Adipose tissue (tissue), 3 donors: ENCODE data around the gene KLRC2. TPM values are rescaled to one million over a fixed set of nuclear protein-coding genes. Genes with fewer than 3 reads are reported as not detected.
"Not testable (repeated sequence)": the region's sequence is repeated elsewhere in the genome, so short reads cannot be mapped to it uniquely, and the experiment has no call there.

ENCODE experiments used
- H3K27ac ChIP-seq: one replicate; pipeline ENCODE4 v1.5.1; 2013; ENCODE audit warnings: low read depth, low read length
- WGBS, 3 donors: extraction: QIAGEN DNeasy Blood & Tissue Kit; methylation state at CpG; one replicate each; pipeline ENCODE4 v1.1.7; 2013; 5-methylcytosine and 5-hydroxymethylcytosine counted together
- polyA plus RNA-seq, 3 donors: library from polyadenylated mRNA; stranded (reverse); fragments of 200-250 nt; gene quantifications; one replicate each; pipeline ENCODE4 v1.2.3, GENCODE V29; 2013
- donor health status: healthy with polysubstance abuse.
- donor health status: Bipolar disorder and iron deficiency.
- donor health status: healthy.

Gene KLRC2
- polyA plus RNA-seq, 3 donors = 0.06 to 0.30 TPM; not detected in 1

DNA sequence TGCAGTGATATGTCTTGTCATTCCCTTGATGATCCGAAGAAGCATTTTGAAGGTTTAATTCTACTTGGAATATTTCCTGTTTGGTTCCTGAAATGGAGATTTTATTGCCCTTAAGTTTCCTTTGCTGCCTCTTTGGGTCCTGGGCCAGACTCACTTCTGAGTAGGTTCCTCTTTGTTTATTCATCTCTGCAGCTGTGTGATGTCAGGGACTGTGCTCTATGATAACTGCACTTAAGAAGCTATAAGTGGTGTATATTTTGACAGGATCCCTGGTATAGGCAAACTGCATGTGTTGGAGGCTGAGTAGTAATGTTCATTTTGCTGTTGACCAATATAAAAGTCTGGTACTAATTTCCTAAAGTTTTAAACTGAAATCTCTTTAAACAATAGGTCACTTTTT lies 26.4 kb downstream of the KLRC2 start, which contains the start of gene KLRC4:
KLRC4 (minus strand) TSS at position 366 of the 400 bp plus-strand sequence; CDS start at position 184, 182 bp downstream.
- no peak within 1 kb of the TSS for H3K27ac ChIP-seq
- WGBS, 3 donors = 0 to 54% (median 29%) methylated on average over 1 of the region's 1 CpG

- 55 to 66% (median 65%) methylated on average over 3 of the region's 3 CpGs for WGBS, 3 donors
- no peak overlapping the region for H3K27ac ChIP-seq
Observed at GRCh38 chr12:10408842-10409241, 27.0 kb downstream of the KLRC2 start.

- 43 to 56% (median 53%) methylated on average over 4 of the region's 4 CpGs for WGBS, 3 donors
- no peak overlapping the region for H3K27ac ChIP-seq
Observed at GRCh38 chr12:10406725-10407124, 29.1 kb downstream of the KLRC2 start.

GRCh38 chr12:10405294-10405693 lies 30.5 kb downstream of the KLRC2 start:
- WGBS, 3 donors = 92 to 97% (median 95%) methylated on average over 5 of the region's 5 CpGs
- no peak overlapping the region for H3K27ac ChIP-seq

DNA sequence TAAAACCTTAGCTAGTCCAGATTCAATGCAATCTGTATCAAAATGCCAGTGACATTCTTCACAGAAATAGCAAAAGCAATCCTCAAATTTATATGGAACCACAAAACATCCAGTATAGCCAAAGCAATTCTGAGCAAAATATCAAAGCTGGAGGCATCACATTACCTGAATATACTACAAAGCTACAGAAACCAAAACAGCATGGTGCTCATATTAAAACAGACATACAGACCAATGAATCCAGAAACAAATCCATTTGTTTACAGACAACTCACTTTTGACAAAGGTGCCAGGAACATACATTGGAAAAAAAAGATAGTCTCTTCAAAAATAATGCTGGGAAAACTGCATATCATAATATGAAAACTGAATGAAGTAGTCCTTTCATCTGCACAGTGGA lies 31.0 kb downstream of the KLRC2 start:
- no peak overlapping the region for H3K27ac ChIP-seq

DNA sequence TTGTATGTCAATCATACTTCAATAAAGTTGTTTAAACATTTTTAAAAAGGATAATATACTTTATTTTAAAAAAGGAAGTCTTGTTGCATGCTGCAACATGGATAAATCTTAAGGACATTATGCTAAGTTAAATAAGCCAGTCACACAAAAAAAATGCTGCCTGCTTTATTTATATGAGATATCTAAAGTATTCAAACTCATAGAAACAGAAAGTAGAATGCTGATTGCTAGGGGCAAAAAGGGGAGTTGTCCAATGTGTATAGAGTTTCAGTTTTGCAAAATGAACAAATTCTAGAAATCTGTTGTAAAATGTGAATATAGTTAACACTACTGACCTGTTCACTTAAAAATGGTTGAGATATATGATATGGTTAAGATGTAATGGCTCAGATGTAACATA lies 35.0 kb downstream of the KLRC2 start:
- no peak overlapping the region for H3K27ac ChIP-seq

DNA sequence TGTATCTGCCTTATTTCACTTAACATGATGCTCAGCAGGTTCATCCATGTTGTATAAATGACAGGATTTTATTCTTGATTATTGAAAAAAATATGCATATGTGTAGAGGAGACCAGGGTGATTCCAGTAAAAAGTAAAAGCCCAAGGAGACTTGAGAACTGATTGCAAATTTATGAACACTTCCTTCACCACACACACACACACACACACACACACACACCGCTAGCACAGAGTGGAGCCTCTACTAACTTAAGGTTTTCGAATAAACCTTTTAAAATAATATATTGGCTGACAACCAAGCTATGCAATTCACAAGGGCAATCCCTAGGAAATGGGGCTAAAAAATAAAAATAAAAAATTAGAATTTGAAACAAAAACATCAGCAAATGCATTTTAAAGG lies 37.6 kb downstream of the KLRC2 start:
- no peak overlapping the region for H3K27ac ChIP-seq
- WGBS, 3 donors = 69 to 81% (median 80%) methylated on average over 2 of the region's 2 CpGs

GRCh38 chr12:10397296-10397695 lies 38.5 kb downstream of the KLRC2 start:
- WGBS, 3 donors = 48 to 77% (median 50%) methylated on average over 2 of the region's 2 CpGs
- H3K27ac ChIP-seq = no peak overlapping the region

GRCh38 chr12:10396176-10396575 lies 39.6 kb downstream of the KLRC2 start:
- 81 to 94% (median 93%) methylated on average over 15 of the region's 15 CpGs for WGBS, 3 donors
- H3K27ac ChIP-seq = not testable (repeated sequence)

- H3K27ac ChIP-seq = no peak overlapping the region
- WGBS, 3 donors = 24 to 54% (median 25%) methylated on average over 6 of the region's 6 CpGs
Observed at GRCh38 chr12:10395390-10395998, 40.3 kb downstream of the KLRC2 start.

DNA sequence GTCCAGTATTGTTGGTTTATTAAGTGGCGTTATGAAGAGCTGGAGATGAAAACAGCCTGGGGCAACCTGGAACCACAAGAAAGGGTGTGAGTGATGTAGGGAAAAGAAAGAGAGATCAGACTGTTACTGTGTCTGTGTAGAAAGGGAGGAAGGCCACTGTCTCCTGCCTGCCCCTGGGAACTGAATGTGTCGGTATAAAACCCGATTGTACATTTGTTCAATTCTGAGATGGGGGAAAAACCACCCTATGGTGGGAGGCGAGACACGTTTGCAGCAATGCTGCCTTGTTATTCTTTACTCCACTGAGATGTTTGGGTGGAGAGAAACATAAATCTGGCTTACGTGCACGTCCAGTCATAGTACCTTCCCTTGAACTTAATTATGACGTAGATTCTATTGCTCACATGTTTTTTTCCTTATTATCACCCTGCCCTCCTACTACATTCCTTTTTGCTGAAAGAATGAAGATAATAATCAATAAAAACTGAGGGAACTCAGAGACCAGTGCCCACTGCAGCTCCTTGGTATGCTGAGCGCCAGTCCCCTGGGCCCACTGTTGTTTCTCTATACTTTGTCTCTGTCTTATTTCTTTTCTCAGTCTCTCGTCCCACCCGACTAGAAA lies 41.2 kb downstream of the KLRC2 start:
- 82 to 86% (median 85%) methylated on average over 11 of the region's 11 CpGs for WGBS, 3 donors
- not testable (repeated sequence) for H3K27ac ChIP-seq

DNA sequence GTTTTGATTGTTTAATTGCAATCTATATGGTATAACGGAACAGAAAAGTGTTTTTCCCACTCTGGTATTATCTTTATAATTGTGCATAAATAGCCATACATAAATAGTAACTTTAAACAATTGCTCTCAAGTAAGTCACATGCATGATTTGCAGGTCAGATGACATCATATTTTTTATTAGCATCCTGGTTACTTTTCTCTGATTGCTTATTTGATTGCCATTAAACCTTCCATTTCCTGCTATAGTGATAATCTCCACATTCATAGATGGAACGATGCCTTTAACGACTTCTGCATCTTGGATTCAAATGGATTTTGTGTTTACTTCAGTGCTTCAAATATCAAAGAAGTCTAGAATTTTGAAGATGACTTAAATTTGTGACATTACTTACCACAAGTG lies 42.5 kb downstream of the KLRC2 start:
- 50 to 65% (median 53%) methylated on average over 3 of the region's 3 CpGs for WGBS, 3 donors
- no peak overlapping the region for H3K27ac ChIP-seq

- 26 to 66% (median 32%) methylated on average over 7 of the region's 7 CpGs for WGBS, 3 donors
Observed at GRCh38 chr12:10392394-10392930, 43.3 kb downstream of the KLRC2 start.

GRCh38 chr12:10390991-10391390 lies 44.8 kb downstream of the KLRC2 start:
- not testable (repeated sequence) for H3K27ac ChIP-seq
- WGBS, 3 donors = 87 to 96% (median 95%) methylated on average over 7 of the region's 7 CpGs

More at GRCh38 chr12:10392394-10392930, 43.3 kb downstream of the KLRC2 start:
- no peak overlapping the region for H3K27ac ChIP-seq

- no peak within 1 kb of the TSS for H3K27ac ChIP-seq
- 64 to 86% (median 75%) methylated on average over 1 of the region's 1 CpG for WGBS, 3 donors
Observed at GRCh38 chr12:10389904-10390303, 45.9 kb downstream of the KLRC2 start, which contains the start of gene KLRK1. KLRK1 (minus strand) TSS chr12:10390041; CDS start chr12:10388810, 1,231 bp downstream.

DNA sequence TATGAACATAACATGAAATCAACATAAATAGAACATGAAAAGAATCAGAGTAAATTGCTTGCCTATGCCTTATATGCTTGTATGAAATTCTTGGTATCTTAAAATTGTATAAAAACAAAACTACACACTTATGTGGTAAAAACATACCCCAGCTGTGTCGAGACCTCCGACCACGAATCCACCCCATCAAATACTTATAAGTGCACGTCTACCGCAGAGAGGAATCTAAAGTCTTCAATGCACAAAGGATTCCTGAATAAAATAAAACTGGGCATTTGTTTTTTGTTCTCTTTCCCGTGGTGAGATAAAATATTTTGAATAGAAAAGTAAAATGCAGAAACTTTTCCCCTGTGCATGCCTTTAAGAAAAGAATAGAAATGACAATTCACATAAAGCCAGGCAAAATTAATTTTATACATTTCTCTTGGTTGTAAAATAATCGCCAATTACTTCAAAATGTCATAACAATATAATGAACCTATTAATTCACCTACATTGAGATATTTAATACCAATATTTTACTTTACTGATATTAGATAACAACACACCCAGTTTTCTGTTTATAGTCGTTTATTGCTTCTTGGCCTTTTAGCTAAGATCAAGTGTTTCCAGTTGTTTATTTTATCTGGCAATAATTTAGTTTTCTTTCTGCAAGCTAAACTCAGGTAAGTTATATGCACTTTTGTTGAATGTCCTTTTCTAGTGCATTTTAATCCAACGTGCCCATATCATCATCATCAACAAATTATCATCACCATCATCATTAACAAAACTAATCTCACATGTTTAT lies 47.0 kb downstream of the KLRC2 start:
- WGBS, 3 donors = 73 to 81% (median 81%) methylated on average over 9 of the region's 9 CpGs
- no peak overlapping the region for H3K27ac ChIP-seq

- not testable (repeated sequence) for H3K27ac ChIP-seq
- 90 to 94% (median 93%) methylated on average over 6 of the region's 6 CpGs for WGBS, 3 donors
Observed at GRCh38 chr12:10387498-10387897, 48.3 kb downstream of the KLRC2 start.

DNA sequence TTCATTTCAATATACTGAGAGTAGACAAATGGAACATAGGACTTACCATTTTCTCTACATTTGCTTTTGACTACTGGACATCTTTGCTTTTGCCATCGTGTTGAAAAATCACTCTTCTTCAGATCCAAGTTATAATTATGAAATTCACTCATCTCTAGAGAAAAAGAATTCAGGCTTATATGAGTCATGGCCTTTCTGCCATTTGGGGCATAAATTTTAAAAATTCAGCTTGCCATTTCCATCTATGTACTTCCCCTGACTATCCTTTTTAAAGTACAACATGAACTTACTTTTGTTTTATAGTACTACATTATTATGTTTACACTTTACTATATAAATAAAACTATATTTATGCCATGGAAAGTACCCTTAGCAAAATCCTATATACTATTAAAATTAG lies 49.0 kb downstream of the KLRC2 start:
- H3K27ac ChIP-seq = no peak overlapping the region
- WGBS, 3 donors = 50 to 72% (median 52%) methylated on average over 1 of the region's 1 CpG

DNA sequence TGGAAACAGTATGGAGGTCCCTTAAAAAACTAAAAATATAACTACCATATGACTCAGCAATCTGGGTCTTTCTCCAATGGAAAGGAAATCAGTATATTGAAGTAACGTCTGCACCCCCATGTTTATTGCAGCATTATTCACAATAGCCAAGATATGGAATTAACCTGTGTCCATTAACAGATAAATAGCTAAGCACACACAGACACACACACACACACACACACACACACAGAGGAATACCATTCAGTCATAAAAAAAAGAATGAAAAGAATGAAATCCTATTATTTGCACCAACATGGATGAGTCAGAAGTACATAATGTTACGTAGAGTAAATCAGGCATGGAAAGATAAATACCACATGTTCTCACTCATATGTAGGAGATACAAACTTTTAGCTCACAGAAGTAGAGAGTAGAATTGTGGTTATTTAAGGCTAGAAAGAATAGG lies 50.6 kb downstream of the KLRC2 start:
- WGBS, 3 donors = 62 to 78% (median 63%) methylated on average over 2 of the region's 2 CpGs
- H3K27ac ChIP-seq = no peak overlapping the region
